Measurements from ENCODE around the gene FOXF2.

DNA sequence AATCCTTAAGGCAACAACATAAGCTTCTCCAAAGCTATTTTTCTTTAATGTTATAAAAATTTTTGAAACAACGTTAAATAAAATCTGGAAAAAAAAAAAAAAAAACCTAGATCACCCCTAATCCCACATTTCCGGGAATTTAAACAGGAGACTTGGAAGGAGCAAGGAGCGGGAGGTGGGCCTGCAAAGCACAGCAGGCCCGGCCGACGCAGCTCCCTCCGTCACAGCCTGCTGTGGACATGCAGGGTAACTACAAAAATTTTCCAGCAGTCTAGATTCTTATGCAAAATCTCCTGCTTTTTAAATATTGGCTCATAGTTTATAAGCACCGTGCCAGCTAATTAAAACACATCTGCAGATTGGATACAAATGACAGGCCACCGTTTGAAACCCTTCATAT lies 23.5 kb downstream of the FOXF2 start:
- TF ChIP-seq, protein P1, sequence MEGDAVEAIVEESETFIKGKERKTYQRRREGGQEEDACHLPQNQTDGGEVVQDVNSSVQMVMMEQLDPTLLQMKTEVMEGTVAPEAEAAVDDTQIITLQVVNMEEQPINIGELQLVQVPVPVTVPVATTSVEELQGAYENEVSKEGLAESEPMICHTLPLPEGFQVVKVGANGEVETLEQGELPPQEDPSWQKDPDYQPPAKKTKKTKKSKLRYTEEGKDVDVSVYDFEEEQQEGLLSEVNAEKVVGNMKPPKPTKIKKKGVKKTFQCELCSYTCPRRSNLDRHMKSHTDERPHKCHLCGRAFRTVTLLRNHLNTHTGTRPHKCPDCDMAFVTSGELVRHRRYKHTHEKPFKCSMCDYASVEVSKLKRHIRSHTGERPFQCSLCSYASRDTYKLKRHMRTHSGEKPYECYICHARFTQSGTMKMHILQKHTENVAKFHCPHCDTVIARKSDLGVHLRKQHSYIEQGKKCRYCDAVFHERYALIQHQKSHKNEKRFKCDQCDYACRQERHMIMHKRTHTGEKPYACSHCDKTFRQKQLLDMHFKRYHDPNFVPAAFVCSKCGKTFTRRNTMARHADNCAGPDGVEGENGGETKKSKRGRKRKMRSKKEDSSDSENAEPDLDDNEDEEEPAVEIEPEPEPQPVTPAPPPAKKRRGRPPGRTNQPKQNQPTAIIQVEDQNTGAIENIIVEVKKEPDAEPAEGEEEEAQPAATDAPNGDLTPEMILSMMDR (IDR thresholded peaks at IDR 0.05; ENCODE audit: low read depth, low read length): no peak
- no peak for TF ChIP-seq POLR2A (IDR thresholded peaks at IDR 0.05; ENCODE audit: extremely low read depth, insufficient read length)
- TF ChIP-seq, protein P2, sequence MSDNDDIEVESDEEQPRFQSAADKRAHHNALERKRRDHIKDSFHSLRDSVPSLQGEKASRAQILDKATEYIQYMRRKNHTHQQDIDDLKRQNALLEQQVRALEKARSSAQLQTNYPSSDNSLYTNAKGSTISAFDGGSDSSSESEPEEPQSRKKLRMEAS (IDR thresholded peaks at IDR 0.05; ENCODE audit: low read depth, low read length): no peak

Measured in NB4 (cell line).